ENCODE data around the gene SMIM38.

SMIM38 gene

DNA sequence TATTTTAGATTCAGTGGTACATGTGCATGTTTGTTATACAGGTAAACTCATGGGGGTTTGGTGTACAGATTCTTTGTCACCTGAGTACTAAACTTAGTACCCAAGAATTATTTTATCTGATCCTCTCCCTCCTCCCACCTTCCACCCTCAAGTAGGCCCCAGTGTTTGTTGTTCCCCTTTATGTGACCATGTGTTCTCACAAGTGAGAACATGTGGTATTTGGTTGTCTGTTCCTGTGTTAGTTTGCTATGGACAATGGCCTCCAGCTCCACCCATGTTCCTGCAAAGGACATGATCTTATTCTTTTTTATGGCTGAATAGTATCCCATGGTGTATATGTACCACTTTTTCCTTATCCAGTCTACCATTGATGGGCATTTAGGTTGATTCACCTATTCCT lies 6.8 kb downstream of the SMIM38 start:
- no peak for DNase-seq

DNA sequence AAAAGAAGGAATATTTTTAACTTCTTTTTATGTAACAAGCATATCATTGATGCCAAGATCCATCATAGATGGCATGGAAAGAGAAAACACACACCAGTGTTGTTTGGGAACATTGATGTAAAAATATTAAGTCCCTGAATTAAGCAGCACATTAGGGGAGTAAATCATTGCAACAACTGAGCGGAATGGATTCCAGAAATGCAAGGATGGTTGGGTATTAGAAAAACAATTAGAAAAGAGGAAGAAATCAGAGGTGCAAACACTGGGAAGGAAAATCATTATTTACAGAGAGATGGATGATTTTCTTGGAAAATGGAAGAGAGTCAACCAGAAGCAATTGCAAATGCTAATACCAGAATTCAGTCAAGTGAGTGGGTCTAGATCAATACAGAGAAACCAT lies 8.1 kb downstream of the SMIM38 start:
- no peak for DNase-seq

DNA sequence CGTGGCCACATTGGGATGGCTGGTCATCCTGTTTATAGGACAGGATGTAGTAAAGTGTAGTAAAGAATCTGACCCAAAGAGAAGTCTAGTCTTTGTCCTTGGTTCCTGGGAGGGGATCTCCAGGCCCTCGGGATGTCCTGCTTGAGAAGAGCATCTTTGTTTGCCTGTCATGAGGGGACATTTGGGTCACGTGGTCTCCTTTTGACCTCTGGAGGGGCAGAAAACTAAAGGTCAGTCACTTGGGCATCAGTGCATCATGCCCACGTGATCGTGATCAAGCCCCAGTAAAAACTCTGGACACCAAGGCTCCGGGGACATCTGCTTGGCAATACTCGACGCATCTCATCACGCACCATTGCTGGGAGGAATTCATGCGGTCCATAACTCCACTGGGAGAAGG lies 9.1 kb downstream of the SMIM38 start:
- no peak for DNase-seq

DNA sequence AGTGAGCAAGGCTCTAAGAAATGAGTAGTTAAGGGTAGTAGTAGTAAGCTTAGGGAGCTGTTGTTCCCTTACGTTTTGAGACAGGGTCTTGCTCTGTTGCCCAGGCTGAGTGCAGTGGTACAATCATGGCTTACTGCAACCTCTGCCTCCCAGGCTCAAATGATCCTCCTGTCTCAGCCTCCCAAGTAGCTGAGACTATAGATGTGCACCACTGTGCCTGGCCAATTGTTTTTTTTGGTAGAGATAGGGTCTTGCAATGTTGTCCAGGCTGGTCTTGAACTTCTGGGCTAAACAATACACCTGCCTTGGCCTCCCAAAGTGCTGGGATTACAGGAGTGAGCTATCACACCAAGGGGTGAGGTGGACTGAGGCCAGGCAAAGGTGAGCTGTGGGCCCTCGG lies 10.0 kb downstream of the SMIM38 start:
- no peak for DNase-seq

DNA sequence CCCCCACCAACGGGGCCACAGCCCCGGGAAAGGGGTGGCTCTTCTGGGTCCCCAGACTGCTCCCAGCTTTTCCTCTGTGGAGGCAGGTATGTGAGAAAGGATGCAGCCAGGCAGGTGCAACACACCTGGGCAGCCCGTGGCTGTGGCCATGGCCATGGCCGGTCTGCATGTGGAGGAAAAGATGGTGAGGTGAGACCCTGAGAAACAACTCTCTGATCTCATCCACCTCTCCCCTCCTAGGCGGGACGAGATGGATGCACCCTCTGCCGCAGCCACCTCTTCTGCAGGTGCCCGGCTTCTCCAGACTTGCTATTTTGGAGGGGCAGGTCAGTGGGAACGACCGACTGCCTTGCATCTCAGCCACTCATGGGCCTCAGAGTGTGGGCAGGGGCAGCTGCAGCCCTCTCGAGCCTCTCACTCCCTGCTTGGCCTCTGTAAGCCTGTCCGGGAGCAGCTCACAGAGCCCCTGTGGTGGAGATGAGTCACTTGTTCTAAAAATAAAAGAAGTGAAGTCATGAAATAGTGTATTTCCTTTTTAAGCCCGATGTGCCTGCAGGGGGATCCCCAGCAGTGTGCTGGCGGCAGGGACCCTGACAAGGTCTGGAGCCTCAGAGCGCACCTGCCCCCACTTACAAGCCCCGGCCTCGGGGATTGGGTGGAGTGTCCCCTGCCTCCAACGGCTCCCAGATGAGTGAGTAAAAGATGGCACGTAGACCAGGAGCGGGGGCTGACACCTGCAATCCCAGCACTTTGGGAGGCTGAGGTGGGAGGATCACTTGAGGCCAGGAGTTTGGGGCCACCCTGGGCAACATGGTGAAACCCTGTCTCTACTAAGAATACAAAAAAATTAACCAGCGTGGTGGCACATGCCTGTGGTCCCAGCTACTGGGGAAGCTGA lies 10.7 kb downstream of the SMIM38 start:
- DNase-seq = no peak

DNA sequence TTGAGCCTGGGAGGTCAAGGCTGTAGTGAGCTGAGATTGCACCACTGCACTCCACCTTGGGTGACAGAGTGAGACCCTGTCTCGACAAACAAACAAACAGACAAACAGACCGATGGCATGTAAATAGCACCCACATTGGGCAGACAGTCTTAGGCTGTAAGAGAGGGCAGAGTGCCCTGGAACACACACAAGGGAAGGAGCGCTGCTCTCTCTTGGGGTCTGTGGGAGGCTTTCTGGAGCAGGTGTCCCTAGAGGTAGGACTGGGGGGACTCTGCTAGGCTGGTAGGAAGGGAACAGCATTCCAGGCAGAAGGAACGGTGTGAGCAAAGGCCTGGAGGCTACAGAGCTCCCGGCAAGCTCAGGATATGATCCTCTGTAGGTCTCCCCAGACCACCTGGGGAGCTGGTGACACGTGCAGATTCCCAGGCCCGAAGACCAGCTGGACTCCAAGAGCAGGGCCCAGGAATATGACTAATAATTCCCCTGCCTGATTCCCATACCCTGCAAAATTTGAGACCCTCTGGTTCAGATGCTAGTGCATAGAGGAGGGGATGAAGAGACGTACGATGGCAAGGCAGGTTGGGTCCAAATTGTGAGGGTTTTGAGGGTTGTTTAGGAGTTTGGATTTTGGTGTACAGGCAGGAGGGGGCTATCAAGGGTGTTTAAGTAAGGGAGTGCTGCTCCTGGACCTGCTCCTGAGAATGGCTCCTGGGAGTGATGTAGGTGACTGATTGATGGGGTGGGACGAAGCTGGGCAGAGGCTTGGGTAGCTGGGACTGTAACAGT lies 11.6 kb downstream of the SMIM38 start:
- no peak for DNase-seq

DNA sequence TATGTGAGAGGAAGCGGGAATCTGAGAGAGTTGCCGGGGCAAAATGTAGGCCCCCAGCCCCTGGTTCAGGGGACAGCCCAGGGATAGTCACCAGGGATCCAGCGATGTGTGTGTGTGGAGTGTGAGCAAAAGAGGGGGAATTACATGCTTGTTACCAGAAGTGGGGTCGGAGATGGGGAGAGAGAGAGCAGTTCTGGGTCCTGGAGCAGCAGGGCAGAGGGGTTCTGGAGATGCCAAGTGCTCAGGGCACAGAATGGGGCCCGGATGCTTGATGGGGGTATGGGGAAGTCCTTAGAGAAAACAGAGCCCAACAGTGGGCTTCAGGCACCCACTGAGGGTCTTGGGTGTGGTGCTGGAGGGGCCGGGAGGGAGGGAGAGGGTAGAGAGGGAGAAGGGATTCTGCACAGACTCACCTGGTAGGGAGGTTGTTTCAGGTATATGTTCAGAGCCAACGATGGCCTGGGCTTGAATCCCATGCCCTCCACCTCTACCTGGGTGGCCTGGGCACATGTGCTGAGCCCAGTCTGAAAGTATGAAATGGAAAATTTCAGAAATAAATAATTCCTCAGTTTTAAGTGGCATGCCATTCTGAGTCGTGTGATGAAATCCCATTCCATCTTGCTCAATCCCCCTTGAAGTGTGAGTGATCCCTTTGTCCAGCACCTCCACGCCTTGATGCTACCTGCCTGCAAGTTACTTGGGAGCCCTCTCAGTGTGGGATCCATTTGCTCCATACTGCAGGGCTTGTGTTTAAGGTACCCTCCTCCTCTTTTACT lies 12.4 kb downstream of the SMIM38 start:
- no peak for DNase-seq

DNA sequence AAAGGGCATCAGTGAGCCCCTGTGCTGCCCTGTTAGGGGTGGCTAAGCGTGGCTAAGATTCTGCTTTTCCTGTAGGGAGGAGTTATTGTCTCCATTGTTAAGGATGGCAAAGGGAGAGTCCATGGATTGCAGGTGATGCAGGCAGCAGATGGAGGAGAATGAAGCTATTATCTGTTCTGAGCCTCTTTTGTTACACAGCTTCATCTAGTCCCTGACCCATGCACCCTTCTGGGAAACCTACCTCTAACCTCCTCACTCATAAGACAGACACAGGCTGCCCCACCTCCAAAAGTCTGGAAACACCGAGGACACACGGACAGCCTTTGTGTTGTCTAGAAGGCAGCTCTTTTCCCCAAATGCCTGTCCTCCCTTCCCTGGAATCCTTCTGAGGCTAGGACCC lies 13.7 kb downstream of the SMIM38 start:
- no peak for DNase-seq

DNA sequence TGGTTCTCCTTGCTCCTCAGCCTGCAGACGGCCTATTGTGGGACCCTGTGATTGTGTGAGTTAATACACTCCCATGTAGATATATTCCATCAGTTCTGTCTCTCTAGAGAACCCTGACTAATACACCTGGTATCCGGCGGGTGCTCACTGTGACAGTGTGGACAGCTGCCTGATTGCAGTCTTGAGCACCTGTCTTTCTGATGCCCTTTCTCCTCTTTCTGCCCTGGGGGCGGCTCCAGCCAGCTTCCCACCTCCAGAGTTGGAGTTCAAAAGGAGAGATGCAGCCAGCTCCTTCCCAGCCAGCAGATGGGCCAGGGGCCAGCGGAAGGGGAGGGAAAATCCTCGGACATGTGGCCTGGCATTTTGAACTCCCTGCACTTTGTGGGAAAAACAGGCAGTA lies 15.0 kb downstream of the SMIM38 start:
- DNase-seq = no peak

DNA sequence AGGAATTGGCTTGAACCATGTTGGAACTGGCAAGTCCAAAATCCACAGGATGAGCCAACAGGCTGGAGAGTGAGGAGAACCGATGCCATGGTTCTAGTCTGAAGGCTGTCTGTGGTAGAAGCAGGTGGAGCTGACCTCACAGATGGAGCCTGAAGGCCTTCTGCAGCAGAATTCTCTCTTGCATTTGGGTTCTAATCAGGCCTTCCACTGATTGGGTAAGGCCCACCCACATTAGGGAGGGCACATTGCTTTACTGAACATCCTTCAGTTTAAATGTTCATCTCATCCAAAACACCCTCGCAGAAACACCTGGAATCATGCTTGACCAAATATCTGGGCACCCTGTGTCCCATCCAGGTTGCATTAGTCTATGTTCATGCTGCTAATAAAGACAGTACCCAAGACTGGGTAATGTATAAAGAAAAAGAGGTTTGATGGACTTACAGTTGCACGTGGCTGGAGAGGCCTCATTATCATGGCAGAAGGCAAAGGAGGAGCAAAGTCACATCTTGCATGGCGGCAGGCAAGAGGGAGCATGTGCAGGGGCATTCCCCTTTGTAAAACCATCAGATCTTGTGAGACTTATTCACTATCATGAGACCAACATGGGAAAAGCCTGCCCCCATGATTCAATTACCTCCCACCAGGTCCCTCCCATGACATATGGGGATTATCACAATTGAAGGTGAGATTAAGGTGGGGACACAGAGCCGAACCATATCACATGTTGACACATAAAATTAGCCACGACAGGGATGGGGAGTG lies 15.9 kb downstream of the SMIM38 start:
- no peak for DNase-seq

DNA sequence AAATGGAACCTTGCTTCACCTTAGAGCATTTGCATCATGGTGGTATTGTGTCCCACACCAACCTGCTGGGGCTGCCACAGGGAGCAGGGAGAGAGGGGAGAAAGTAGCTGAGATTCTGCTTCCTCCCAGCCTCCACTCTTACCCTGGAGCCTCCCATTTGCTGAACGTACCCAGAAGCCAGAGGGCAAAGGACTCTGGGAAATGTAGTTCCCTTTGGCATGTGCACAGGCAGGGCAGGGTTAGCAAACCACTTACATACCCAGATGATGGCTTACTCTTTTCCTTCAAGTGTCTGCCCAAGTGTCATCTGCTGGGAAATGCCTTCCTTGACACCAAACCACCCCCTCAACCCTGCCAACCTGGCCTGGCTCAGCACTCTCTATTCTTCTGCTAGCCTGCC lies 16.9 kb downstream of the SMIM38 start:
- DNase-seq = no peak

DNA sequence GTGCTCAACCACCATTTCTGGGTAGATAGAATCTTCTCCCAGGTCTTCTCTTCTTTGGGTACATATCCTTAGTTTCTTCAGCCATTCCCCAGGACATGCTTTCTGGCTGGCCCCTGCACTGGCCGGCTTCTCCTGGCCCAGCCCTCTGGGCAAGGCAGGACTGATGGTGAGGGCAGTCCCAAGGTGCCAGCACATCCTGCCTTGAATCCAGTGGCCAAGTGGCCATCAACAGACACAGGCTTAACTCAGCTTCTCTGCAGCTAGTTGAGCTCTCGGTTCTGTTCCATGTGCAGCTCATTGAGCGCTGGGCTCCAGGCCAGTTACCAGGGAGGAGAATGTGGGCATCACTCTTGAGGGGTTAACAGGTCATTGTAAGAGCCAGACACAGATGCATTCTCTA lies 17.6 kb downstream of the SMIM38 start:
- no peak for DNase-seq

DNA sequence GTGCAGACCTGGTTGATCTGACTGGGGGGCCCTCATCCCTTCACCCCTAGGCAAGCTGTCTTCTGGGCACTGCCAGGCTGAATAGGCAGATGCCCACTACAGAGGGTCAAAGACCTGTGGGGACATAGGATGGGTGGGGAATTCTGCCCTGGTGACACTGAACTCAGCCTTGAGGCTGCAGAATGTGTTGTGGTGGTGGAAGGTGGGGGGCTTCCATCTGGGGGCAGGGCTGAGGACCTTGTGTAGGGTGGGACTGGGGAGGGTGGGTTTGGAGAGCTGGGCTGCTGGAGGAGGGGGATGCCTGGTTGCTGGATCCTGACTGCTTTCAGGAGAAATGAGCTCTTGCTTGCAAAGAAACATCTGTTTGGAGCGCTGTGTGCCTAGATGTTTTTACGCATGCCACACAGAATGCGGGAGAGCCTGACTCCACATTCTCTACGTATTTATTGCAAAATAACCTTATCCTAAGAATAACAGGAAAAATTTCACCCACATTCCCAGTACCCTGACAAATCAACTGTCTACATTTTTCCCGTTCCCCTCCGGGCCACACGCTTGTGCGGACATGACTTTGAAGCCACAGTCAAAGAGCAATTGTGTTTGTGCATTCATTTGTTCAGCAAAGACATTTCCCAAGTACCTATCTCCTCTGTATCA lies 18.3 kb downstream of the SMIM38 start:
- DNase-seq = no peak

DNA sequence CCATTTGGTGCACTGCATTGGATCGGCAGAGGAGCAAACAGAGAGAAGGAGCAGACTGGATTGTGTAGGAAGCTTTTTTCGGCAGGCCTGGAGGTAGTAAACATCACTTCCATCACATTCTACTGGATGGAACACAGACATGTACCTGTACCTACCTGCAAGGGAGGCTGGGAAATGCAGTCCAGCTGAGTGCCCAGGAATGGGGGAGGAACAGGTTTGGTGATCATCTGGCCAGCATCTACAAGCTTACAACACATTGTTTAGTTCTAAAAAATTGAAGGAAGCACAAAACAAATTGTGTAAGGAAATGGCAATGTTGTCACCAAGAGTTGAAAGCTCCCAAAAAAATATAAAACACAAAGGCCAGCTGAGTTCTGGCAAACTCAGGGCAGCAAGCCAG lies 19.1 kb downstream of the SMIM38 start:
- no peak for DNase-seq

DNA sequence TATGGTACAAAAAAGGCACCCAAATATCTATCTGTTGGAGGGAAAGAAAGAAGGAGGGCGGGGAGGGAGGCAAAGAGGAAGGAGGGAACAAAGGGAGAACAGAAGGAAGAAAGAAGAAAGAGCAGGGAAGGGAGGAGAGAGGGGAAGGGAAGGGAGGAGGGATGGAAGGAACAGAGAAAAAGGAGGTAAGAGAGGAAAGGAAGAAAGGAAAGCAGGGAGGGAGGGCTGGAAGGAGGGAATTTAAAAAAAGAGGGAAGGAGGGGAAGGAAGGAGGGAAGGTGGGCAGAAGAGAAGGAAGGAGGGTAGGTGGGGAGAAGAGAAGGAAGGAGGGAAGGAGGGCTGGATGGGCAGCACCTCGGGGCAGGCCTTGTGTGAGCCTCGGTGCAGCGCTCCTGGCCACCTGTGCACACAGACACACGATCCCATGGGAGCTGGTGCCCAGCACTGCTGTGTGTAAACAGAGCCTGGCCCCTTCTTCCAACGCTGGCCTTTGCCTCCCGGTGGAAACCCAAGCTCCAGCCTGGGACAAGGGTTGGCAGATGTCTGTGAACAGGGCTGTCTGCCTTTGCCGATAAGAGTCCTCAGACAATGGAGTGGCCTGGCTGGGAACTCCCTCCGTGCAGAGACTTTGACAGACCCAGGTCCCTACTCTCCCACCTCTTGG lies 23.2 kb downstream of the SMIM38 start:
- no peak for DNase-seq

DNA sequence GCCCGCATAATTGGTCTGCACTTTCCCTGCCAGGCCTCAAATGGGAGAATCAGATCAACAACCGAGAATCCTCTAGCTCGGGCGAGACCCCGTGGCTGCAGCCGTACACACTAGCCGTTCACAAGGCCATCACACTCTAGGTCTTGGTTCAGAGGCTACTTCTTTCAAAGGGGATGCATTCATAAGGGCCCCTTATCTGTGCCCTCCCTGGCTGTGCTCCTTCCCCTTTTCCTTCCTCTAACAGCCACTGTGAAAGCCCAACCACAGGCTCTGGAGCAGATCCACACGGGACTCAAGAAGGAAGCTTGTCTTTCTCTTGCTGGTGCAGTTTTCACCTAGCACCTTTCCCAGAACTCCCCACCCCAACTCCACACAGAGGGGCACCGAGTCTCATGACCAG lies 24.5 kb downstream of the SMIM38 start:
- DNase-seq = no peak

DNA sequence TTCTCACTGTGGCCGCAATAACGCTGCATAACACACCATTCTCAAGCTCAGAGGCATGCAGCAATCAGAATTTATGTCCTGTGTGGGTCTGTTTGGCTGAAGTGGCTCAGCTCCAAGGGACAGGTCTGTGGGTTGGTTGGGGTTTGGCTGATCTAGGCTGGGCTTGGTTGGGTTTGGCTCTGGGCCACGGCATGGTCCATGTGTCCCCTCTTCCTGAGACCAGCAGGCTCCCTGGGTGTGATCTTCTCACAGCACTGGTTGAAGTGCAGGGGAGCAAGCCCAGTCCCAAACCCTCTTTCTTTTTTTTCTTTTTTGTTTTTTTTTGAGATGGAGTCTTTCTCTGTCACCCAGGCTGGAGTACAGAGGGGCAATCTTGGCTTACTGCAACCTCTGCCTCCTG lies 25.0 kb downstream of the SMIM38 start:
- DNase-seq = no peak

DNA sequence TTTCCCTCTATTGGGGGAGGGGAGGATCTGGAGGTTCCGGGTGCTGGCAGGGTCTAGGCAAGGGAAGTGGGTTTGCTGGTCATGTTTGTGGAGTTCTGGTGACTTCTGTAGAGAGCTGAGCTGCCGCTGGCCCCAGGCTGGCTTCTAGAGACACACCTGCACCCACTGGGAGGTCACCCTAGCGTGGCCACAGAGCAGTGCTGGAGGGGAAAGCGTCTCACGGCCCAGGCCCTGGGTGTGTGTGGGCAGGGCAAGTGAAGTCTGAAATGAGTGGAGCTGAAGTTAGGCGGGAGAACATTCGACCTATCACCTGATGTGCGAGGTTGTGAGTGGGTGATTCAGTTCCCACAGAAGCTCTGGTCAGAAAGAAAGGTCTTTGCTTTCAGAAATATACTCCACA lies 27.9 kb downstream of the SMIM38 start:
- no peak for DNase-seq

DNA sequence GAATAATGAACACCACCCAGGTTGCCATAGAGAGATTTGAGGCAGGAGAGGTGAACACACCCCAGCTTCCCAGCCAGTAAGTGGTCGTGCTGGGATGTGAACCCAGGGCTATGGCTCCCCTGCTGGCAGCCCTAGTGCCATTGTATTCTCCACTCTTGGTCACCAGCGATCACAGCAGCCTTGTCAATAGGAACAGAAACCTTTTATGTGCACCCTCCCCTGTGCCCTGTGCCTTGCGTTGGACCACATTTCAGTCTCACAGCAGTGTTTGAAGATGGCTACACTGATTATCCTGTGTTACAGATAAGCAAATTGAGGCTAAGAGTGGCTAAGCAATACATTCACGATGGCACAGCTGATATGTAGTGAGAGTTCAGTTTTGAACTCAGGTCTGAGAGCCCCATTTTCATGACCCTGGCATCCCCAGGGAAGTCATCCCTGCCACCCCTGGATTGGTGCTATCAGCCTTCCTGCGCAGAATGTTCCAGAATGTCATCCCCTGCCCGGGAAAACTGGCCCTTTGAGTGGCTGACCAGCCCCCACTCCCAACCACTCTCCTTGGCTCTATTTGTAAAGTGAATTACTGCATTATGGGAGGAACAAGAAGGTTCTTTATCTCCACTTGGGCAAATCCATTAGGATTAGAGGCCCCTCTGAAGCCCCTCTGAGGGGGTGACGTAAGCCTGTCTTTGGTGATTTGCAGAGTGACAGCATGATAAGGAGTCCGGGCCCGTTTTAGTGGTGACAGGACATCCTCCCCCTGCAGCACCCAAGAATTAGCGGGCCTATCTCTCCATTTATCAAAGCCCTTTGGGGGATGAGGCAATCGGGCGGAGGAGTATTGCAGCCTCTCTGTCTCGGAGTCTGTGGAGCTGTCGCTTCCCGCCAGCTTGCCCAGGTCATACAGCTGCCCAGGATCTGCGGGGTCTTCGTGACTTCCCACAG lies 30.9 kb downstream of the SMIM38 start:
- no peak for DNase-seq

DNA sequence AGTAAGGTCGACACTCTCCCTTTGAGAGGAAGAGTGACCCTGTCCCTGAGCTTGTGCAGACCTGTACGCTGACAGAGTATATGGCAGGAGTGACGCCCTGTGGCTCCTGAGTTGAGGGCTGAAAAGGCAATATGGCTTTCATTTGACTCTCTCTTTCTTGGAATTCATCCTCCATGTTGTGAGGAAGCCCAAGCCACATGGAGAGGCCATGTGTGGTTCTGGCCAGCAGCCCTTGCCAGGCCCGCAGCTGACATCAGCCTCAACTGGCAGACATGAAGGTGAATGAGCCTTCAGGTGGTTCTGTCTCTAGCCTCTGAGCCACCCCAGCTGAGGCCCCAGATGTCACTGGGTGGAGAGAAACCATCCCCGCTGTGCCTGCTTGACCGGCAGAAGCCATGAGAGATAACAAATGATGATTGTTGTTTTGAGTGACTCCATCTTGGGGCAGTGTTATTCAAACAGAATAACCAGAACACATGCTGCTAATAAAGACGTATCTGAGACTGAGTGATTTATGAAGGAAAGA lies 31.9 kb downstream of the SMIM38 start:
- DNase-seq = no peak

All from effector CD8-positive, alpha-beta T cell (primary cell).